Prostate gland (tissue), 2 donors: ENCODE measurements around the gene BICRA.

Source experiments
- POLR2A ChIP-seq: fragments of 450-650 bp; IDR thresholded peaks from one replicate; pipeline ENCODE4 v1.6.1; 2016; ENCODE audit warnings: antibody characterized with exemption, mild to moderate bottlenecking
- TF ChIP-seq, protein P1 (sequence below), 4 experiments: fragments of 200-600 bp in 2 of 4; fragments of 450-650 bp in 2 of 4; sonication (generic) in 2 of 4; IDR thresholded peaks; 1 replicate in 3 of 4; 2 replicates in 1 of 4; pipeline ENCODE4 v1.5.1; 2016 to 2019; ENCODE audit warnings: antibody characterized with exemption in 4 of 4, mild to moderate bottlenecking in 2 of 4, moderate library complexity in 2 of 4

DNA sequence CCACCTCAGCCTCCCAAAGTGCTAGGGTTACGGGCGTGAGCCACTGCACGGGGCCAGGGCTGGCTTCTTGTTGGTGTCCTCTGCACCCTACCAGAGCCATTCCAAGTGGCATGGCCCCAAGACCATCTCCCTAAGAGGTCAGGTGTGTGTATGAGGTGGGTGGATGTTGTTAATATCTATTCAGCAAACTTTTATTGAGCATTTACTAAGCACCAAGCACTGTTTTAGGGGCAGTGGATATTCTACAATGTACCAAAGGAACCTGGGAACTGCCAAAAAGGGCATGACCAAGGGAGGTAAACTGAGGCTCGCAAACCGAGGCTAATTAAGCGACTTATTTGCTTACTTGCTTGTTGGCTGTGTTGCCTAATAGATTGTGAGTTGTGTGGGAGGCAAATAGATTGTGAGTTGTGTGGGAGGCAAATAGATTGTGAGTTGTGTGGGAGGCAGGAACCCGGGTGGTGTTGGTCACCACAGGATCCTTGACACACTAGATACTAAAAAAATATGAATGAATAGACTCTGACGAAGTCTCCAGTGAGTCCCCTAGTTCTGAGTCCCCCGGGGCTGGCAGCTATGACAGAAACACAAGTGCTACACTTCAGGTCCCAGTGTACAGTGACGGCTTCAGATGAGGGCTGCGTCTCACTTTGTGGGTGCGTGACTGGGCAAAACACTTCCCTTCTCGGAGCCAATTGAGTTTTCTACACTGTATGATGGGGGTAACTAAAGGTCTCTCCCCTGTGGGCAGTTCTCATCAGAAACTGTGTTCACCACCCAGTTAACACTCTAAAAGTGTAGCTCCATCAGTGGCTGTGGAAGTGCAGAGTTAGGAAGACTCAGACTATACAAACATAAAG, 5.0 kb upstream of the BICRA start:
- TF ChIP-seq, protein P1, sequence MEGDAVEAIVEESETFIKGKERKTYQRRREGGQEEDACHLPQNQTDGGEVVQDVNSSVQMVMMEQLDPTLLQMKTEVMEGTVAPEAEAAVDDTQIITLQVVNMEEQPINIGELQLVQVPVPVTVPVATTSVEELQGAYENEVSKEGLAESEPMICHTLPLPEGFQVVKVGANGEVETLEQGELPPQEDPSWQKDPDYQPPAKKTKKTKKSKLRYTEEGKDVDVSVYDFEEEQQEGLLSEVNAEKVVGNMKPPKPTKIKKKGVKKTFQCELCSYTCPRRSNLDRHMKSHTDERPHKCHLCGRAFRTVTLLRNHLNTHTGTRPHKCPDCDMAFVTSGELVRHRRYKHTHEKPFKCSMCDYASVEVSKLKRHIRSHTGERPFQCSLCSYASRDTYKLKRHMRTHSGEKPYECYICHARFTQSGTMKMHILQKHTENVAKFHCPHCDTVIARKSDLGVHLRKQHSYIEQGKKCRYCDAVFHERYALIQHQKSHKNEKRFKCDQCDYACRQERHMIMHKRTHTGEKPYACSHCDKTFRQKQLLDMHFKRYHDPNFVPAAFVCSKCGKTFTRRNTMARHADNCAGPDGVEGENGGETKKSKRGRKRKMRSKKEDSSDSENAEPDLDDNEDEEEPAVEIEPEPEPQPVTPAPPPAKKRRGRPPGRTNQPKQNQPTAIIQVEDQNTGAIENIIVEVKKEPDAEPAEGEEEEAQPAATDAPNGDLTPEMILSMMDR (IDR thresholded peaks at IDR 0.05), result no peak
- no peak for TF ChIP-seq POLR2A
